ENCODE measurements around the gene SUCLG2. TPM values are rescaled to one million over a fixed set of nuclear protein-coding genes. Genes with fewer than 3 reads are reported as not detected.

SUCLG2 gene
- total RNA-seq, 2 donors from 2014 or later: 42.0 to 50.4 TPM

- no peak overlapping the region for H3K4me3 ChIP-seq
- TF ChIP-seq CTCF (IDR thresholded peaks at IDR 0.05): no peak
- TF ChIP-seq POLR2A (IDR thresholded peaks at IDR 0.05): no peak
- intact Hi-C loops (cut with DNase I): no loop called here
- DNase-seq (no peak), ATAC-seq (no peak)
- no peaks in the 10 kb centered on the region for H3K9me3 ChIP-seq
- peaks cover 12% of the 10 kb centered on the region for H3K4me1 ChIP-seq
- no peak overlapping the region for H3K27ac ChIP-seq
- no peaks in the 10 kb centered on the region for H3K27me3 ChIP-seq
- no peaks in the 10 kb centered on the region for H3K36me3 ChIP-seq (replicated peaks in 1 of 2; ENCODE audit: insufficient read depth in 1 of 2, low read depth in 2 of 2)
- WGBS, 2 donors: 91 to 96% methylated on average over 5 of the region's 5 CpGs
These were observed 52.3 kb downstream of the SUCLG2 start for GRCh38 chr3:67601919-67602608.

- H3K27me3 ChIP-seq: no peaks in the 10 kb centered on the region
- no peak overlapping the region for H3K27ac ChIP-seq
- TF ChIP-seq POLR2A (IDR thresholded peaks at IDR 0.05): no peak
- TF ChIP-seq CTCF (IDR thresholded peaks at IDR 0.05): no peak
- intact Hi-C loops (cut with DNase I): no loop called here
- ATAC-seq: no peak
- H3K4me3 ChIP-seq: no peak overlapping the region
- H3K36me3 ChIP-seq (replicated peaks in 1 of 2; ENCODE audit: insufficient read depth in 1 of 2, low read depth in 2 of 2): no peaks in the 10 kb centered on the region
- no peaks in the 10 kb centered on the region for H3K9me3 ChIP-seq
- DNase-seq: no peak
- H3K4me1 ChIP-seq: peaks cover 12% of the 10 kb centered on the region
- 75 to 85% methylated on average over 5 of the region's 5 CpGs for WGBS, 2 donors
These were observed 53.0 kb downstream of the SUCLG2 start for GRCh38 chr3:67601385-67601784.

GRCh38 chr3:67599821-67600220 is 54.6 kb downstream of the SUCLG2 start:
- TF ChIP-seq POLR2A (IDR thresholded peaks at IDR 0.05) (no peak), CTCF (IDR thresholded peaks at IDR 0.05) (no peak)
- ATAC-seq (no peak), DNase-seq (no peak)
- peaks cover 12% of the 10 kb centered on the region for H3K4me1 ChIP-seq
- 87 to 95% methylated on average over 2 of the region's 2 CpGs for WGBS, 2 donors
- H3K4me3 ChIP-seq: no peak overlapping the region
- H3K27me3 ChIP-seq: no peaks in the 10 kb centered on the region
- no peaks in the 10 kb centered on the region for H3K36me3 ChIP-seq (replicated peaks in 1 of 2; ENCODE audit: insufficient read depth in 1 of 2, low read depth in 2 of 2)
- no peak overlapping the region for H3K27ac ChIP-seq
- intact Hi-C loops (cut with DNase I): no loop called here
- H3K9me3 ChIP-seq: no peaks in the 10 kb centered on the region

- TF ChIP-seq POLR2A (IDR thresholded peaks at IDR 0.05): no peak
- WGBS, 2 donors: 93 to 95% methylated on average over 8 of the region's 8 CpGs
- H3K4me1 ChIP-seq: peaks cover 7% of the 10 kb centered on the region
- intact Hi-C loops (cut with DNase I): no loop called here
- ATAC-seq (no peak), DNase-seq (no peak)
- H3K36me3 ChIP-seq (replicated peaks in 1 of 2; ENCODE audit: insufficient read depth in 1 of 2, low read depth in 2 of 2): no peaks in the 10 kb centered on the region
- no peaks in the 10 kb centered on the region for H3K9me3 ChIP-seq
- no peak overlapping the region for H3K4me3 ChIP-seq
- no peak overlapping the region for H3K27ac ChIP-seq
- no peaks in the 10 kb centered on the region for H3K27me3 ChIP-seq
These were observed 55.4 kb downstream of the SUCLG2 start for GRCh38 chr3:67598814-67599556.

GRCh38 chr3:67595424-67595823 is 59.0 kb downstream of the SUCLG2 start:
- intact Hi-C loops (cut with DNase I): no loop called here
- Histone ChIP-seq H3K36me3 (replicated peaks in 1 of 2; ENCODE audit: insufficient read depth in 1 of 2, low read depth in 2 of 2) (no peaks in the 10 kb centered on the region), H3K27ac (no peak overlapping the region), H3K27me3 (no peaks in the 10 kb centered on the region), H3K4me1 (no peaks in the 10 kb centered on the region), H3K9me3 (no peaks in the 10 kb centered on the region), H3K4me3 (no peak overlapping the region)
- DNase-seq (no peak), ATAC-seq (no peak)
- TF ChIP-seq POLR2A (IDR thresholded peaks at IDR 0.05) (no peak), CTCF (IDR thresholded peaks at IDR 0.05) (no peak)
- WGBS, 2 donors: 83 to 90% methylated on average over 3 of the region's 3 CpGs

Data from body of pancreas (tissue), 4 donors.